ENCODE results near the gene RASSF4. TPM values are rescaled to one million over a fixed set of nuclear protein-coding genes. Genes with fewer than 3 reads are reported as not detected.

RASSF4 gene
- total and polyA plus RNA-seq, 4 donors = 8.2 to 26.9 (median 12.4) TPM

DNA sequence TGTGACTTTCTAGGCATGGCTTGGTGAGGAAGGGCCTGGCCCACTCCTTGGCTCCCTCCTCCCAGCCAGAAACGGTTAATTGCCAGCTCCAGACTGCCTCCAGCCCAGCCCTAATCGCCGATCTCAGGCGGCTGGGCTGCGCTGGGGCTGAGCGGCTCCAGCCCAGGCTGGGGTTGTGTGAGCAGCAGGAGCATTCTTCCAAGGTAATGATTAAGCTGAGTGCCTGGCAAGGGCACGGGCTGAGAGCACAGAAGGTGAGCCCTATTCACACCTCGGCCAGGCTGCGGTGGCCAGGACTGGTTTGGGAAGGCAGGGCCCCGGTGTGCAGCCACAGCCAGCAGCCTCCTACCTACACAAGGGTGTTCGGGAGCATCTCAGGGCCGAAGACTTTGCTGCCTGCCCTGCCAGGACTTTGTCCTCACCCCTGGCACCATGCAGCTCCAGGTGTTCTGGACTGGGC, 48.5 kb upstream of the RASSF4 start, which contains the start of gene TMEM72:
Gene TMEM72 (plus strand): TSS at position 257 of the 460 bp plus-strand sequence. CDS start 176 bp downstream, at position 433.
- Histone ChIP-seq H3K4me3 (ENCODE audit: low read depth in 1 of 3, low read length in 3 of 3) (no peak within 1 kb of the TSS), H3K9me3 (ENCODE audit: control insufficient read depth in 4 of 4, low read length in 3 of 4) (no peaks in the 10 kb centered on the region), H3K4me1 (ENCODE audit: control insufficient read depth in 4 of 4, insufficient read depth in 4 of 4, low read length in 3 of 4) (peaks cover 3 to 12% (median 8%) of the 10 kb centered on the region in 4 donors), H3K9ac (ENCODE audit: low read depth in 1 of 2, low read length in 2 of 2) (no peak within 1 kb of the TSS), H3K36me3 (ENCODE audit: control insufficient read depth in 4 of 4, insufficient read depth in 3 of 4, low read depth in 1 of 4, low read length in 3 of 4) (no peaks in the 10 kb centered on the region), H3K27me3 (ENCODE audit: control insufficient read depth in 4 of 4, insufficient read depth in 4 of 4, low read length in 3 of 4) (no peaks in the 10 kb centered on the region), H3K27ac (ENCODE audit: low read depth in 1 of 2, low read length in 2 of 2) (no peak within 1 kb of the TSS)
- WGBS = 24% methylated on average over 12 of the region's 12 CpGs
- TF ChIP-seq TAF1 (conservative IDR thresholded peaks at IDR 0.05) (no peak), FOXA2 (IDR thresholded peaks at IDR 0.05) (no peak), HNF4A (conservative IDR thresholded peaks at IDR 0.05) (peak; percentile 57 to 60), EGR1 (IDR thresholded peaks at IDR 0.05; ENCODE audit: low read depth in 2 of 2) (no peak), RAD21 (IDR thresholded peaks at IDR 0.05) (peak in 1 of 2 donors; percentile 30), NR2F2 (IDR thresholded peaks at IDR 0.05) (no peak), YY1 (IDR thresholded peaks at IDR 0.05) (no peak), JUND (IDR thresholded peaks at IDR 0.05) (peak in 1 of 2 donors; percentile 29), SP1 (IDR thresholded peaks at IDR 0.05) (peak; percentile 63), GABPA (IDR thresholded peaks at IDR 0.05 in 1 of 2, conservative IDR thresholded peaks at IDR 0.05 in 1 of 2) (no peak), HNF4G (IDR thresholded peaks at IDR 0.05) (no peak), RXRA (IDR thresholded peaks at IDR 0.05) (peak; percentile 60 to 71), FOXA1 (IDR thresholded peaks at IDR 0.05) (no peak)
- TF ChIP-seq, protein P1, sequence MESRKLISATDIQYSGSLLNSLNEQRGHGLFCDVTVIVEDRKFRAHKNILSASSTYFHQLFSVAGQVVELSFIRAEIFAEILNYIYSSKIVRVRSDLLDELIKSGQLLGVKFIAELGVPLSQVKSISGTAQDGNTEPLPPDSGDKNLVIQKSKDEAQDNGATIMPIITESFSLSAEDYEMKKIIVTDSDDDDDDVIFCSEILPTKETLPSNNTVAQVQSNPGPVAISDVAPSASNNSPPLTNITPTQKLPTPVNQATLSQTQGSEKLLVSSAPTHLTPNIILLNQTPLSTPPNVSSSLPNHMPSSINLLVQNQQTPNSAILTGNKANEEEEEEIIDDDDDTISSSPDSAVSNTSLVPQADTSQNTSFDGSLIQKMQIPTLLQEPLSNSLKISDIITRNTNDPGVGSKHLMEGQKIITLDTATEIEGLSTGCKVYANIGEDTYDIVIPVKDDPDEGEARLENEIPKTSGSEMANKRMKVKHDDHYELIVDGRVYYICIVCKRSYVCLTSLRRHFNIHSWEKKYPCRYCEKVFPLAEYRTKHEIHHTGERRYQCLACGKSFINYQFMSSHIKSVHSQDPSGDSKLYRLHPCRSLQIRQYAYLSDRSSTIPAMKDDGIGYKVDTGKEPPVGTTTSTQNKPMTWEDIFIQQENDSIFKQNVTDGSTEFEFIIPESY (IDR thresholded peaks at IDR 0.05) = no peak
- TF ChIP-seq, protein P2, sequence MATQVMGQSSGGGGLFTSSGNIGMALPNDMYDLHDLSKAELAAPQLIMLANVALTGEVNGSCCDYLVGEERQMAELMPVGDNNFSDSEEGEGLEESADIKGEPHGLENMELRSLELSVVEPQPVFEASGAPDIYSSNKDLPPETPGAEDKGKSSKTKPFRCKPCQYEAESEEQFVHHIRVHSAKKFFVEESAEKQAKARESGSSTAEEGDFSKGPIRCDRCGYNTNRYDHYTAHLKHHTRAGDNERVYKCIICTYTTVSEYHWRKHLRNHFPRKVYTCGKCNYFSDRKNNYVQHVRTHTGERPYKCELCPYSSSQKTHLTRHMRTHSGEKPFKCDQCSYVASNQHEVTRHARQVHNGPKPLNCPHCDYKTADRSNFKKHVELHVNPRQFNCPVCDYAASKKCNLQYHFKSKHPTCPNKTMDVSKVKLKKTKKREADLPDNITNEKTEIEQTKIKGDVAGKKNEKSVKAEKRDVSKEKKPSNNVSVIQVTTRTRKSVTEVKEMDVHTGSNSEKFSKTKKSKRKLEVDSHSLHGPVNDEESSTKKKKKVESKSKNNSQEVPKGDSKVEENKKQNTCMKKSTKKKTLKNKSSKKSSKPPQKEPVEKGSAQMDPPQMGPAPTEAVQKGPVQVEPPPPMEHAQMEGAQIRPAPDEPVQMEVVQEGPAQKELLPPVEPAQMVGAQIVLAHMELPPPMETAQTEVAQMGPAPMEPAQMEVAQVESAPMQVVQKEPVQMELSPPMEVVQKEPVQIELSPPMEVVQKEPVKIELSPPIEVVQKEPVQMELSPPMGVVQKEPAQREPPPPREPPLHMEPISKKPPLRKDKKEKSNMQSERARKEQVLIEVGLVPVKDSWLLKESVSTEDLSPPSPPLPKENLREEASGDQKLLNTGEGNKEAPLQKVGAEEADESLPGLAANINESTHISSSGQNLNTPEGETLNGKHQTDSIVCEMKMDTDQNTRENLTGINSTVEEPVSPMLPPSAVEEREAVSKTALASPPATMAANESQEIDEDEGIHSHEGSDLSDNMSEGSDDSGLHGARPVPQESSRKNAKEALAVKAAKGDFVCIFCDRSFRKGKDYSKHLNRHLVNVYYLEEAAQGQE (IDR thresholded peaks at IDR 0.05) = no peak
- TF ChIP-seq, protein P3, sequence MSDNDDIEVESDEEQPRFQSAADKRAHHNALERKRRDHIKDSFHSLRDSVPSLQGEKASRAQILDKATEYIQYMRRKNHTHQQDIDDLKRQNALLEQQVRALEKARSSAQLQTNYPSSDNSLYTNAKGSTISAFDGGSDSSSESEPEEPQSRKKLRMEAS (IDR thresholded peaks at IDR 0.05) = no peak
- TF ChIP-seq, protein P4, sequence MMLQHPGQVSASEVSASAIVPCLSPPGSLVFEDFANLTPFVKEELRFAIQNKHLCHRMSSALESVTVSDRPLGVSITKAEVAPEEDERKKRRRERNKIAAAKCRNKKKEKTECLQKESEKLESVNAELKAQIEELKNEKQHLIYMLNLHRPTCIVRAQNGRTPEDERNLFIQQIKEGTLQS (IDR thresholded peaks at IDR 0.05) = no peak
- TF ChIP-seq, protein P5, sequence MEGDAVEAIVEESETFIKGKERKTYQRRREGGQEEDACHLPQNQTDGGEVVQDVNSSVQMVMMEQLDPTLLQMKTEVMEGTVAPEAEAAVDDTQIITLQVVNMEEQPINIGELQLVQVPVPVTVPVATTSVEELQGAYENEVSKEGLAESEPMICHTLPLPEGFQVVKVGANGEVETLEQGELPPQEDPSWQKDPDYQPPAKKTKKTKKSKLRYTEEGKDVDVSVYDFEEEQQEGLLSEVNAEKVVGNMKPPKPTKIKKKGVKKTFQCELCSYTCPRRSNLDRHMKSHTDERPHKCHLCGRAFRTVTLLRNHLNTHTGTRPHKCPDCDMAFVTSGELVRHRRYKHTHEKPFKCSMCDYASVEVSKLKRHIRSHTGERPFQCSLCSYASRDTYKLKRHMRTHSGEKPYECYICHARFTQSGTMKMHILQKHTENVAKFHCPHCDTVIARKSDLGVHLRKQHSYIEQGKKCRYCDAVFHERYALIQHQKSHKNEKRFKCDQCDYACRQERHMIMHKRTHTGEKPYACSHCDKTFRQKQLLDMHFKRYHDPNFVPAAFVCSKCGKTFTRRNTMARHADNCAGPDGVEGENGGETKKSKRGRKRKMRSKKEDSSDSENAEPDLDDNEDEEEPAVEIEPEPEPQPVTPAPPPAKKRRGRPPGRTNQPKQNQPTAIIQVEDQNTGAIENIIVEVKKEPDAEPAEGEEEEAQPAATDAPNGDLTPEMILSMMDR (IDR thresholded peaks at IDR 0.05; ENCODE audit: low read depth, low read length, missing input control) = no peak
- peak; percentile 49 for DNase-seq (ENCODE audit: low spot score)
